ENCODE data around the gene SLC5A12.
A peak's percentile ranks its signal among the peaks of the same experiment; 100 is the strongest.
"Not testable (repeated sequence)": the region's sequence is repeated elsewhere in the genome, so short reads cannot be mapped to it uniquely, and the experiment has no call there.

The SLC5A12 gene

GRCh38 chr11:26649884-26650283 is 72.0 kb downstream of the SLC5A12 start:
- peak; percentile 25 for DNase-seq

GRCh38 chr11:26643314-26643713 is 78.5 kb downstream of the SLC5A12 start:
- not testable (repeated sequence) for DNase-seq

GRCh38 chr11:26632691-26633159 is 89.1 kb downstream of the SLC5A12 start:
- DNase-seq: no peak

- no peak for DNase-seq
Measured at GRCh38 chr11:26626346-26626745, 95.5 kb downstream of the SLC5A12 start.

GRCh38 chr11:26623076-26623659 is 98.7 kb downstream of the SLC5A12 start:
- no peak for DNase-seq

- DNase-seq: no peak
Measured at GRCh38 chr11:26622181-26622580, 99.7 kb downstream of the SLC5A12 start.

GRCh38 chr11:26621132-26621531 is 100.7 kb downstream of the SLC5A12 start:
- DNase-seq: no peak

- no peak for DNase-seq
Measured at GRCh38 chr11:26620282-26621045, 101.4 kb downstream of the SLC5A12 start.

- DNase-seq: no peak
Measured at GRCh38 chr11:26618441-26618840, 103.4 kb downstream of the SLC5A12 start.

All from DMS79 (cell line).